H9 (cell line): ENCODE data around the gene ASTN2. TPM values are rescaled to one million over a fixed set of nuclear protein-coding genes. Genes with fewer than 3 reads are reported as not detected.

Experiments used
- DNase-seq: peaks from one replicate; pipeline ENCODE4 v3.0.0-alpha.2; 2017
- H2AFZ ChIP-seq: one replicate; pipeline ENCODE4 v1.6.1; 2013; ENCODE audit warnings: mild to moderate bottlenecking, low read length, control low read depth, moderate library complexity
- H2AK5ac ChIP-seq: 2 replicates; pipeline ENCODE4 v1.6.1; 2013; ENCODE audit warnings: low read length, control low read depth, mixed read lengths; ENCODE audit not compliant: insufficient read length
- H2BK120ac ChIP-seq: one replicate; pipeline ENCODE4 v1.6.1; 2013; ENCODE audit warnings: low read depth, mild to moderate bottlenecking, low read length, control low read depth, inconsistent platforms; ENCODE audit not compliant: poor library complexity, severe bottlenecking
- H2BK12ac ChIP-seq: 2 replicates; pipeline ENCODE4 v1.6.1; 2013; ENCODE audit warnings: low read length, control low read depth, mixed read lengths, low read depth; ENCODE audit not compliant: insufficient read length
- H2BK15ac ChIP-seq: 2 replicates; pipeline ENCODE4 v1.6.1; 2013; ENCODE audit warnings: low read depth, low read length, control low read depth
- H2BK20ac ChIP-seq: one replicate; pipeline ENCODE4 v1.6.1; 2013; ENCODE audit warnings: low read depth, mild to moderate bottlenecking, low read length, control low read depth, inconsistent platforms; ENCODE audit not compliant: poor library complexity, severe bottlenecking
- H2BK5ac ChIP-seq: 2 replicates; pipeline ENCODE4 v1.6.1; 2013; ENCODE audit warnings: low read length, control low read depth, mixed read lengths; ENCODE audit not compliant: insufficient read length
- H3K14ac ChIP-seq: 2 replicates; pipeline ENCODE4 v1.6.1; 2013; ENCODE audit warnings: low read length, control low read depth; ENCODE audit not compliant: insufficient read depth
- H3K18ac ChIP-seq: 2 replicates; pipeline ENCODE4 v1.6.1; 2013; ENCODE audit warnings: low read depth, mild to moderate bottlenecking, mixed read lengths, low read length, control low read depth; ENCODE audit not compliant: insufficient read length
- H3K23ac ChIP-seq: 2 replicates; pipeline ENCODE4 v1.6.1; 2013; ENCODE audit warnings: low read length, control low read depth, mixed read lengths, low read depth; ENCODE audit not compliant: insufficient read length
- H3K23me2 ChIP-seq: 2 replicates; pipeline ENCODE4 v1.6.1; 2013; ENCODE audit warnings: low read depth, mild to moderate bottlenecking, mixed read lengths, low read length, control low read depth; ENCODE audit not compliant: insufficient read length, poor library complexity, severe bottlenecking
- H3K27ac ChIP-seq: 2 replicates; pipeline ENCODE4 v1.5.1; 2013; ENCODE audit warnings: low read length, control low read depth, mixed read lengths, low read depth; ENCODE audit not compliant: insufficient read length
- H3K27me3 ChIP-seq: 2 replicates; pipeline ENCODE4 v1.6.1; 2013; ENCODE audit warnings: low read length, control low read depth, inconsistent platforms; ENCODE audit not compliant: insufficient read depth
- H3K4ac ChIP-seq: 2 replicates; pipeline ENCODE4 v1.6.1; 2013; ENCODE audit warnings: low read depth, mild to moderate bottlenecking, control low read depth, inconsistent platforms, low read length, moderate library complexity
- H3K4me1 ChIP-seq: 2 replicates; pipeline ENCODE4 v1.6.1; 2013; ENCODE audit warnings: low read length, control low read depth, inconsistent platforms; ENCODE audit not compliant: insufficient read depth
- H3K4me2 ChIP-seq: 2 replicates; pipeline ENCODE4 v1.6.1; 2013; ENCODE audit warnings: low read length, control low read depth, mixed read lengths; ENCODE audit not compliant: insufficient read length, insufficient read depth
- H3K56ac ChIP-seq: 2 replicates; pipeline ENCODE4 v1.6.1; 2013; ENCODE audit warnings: low read depth, mild to moderate bottlenecking, mixed read lengths, low read length, control low read depth; ENCODE audit not compliant: insufficient read length
- H3K79me1 ChIP-seq: 2 replicates; pipeline ENCODE4 v1.6.1; 2013; ENCODE audit warnings: low read depth, mild to moderate bottlenecking, moderate library complexity, low read length, control low read depth, inconsistent platforms; ENCODE audit not compliant: insufficient read depth, poor library complexity, severe bottlenecking
- H3K79me2 ChIP-seq: 2 replicates; pipeline ENCODE4 v1.6.1; 2013; ENCODE audit warnings: low read length, control low read depth, inconsistent platforms; ENCODE audit not compliant: insufficient read depth
- H3K9ac ChIP-seq: 2 replicates; pipeline ENCODE4 v1.6.1; 2013; ENCODE audit warnings: low read length, control low read depth, mixed read lengths; ENCODE audit not compliant: insufficient read length; ENCODE audit errors: extremely low read depth
- H3K9me3 ChIP-seq: one replicate; pipeline ENCODE4 v1.6.1; 2013; ENCODE audit warnings: low read depth, low read length, inconsistent platforms; ENCODE audit not compliant: control insufficient read depth
- H3T11ph ChIP-seq: one replicate; pipeline ENCODE4 v1.6.1; 2013; ENCODE audit warnings: mild to moderate bottlenecking, low read length, control low read depth, inconsistent platforms
- H4K20me1 ChIP-seq: one replicate; pipeline ENCODE4 v1.6.1; 2013; ENCODE audit not compliant: control insufficient read depth, insufficient read length, insufficient read depth
- H4K5ac ChIP-seq: 2 replicates; pipeline ENCODE4 v1.6.1; 2013; ENCODE audit warnings: low read depth, mild to moderate bottlenecking, mixed read lengths, low read length, control low read depth; ENCODE audit not compliant: insufficient read length
- H4K8ac ChIP-seq: replicated peaks from 2 replicates; pipeline ENCODE4 v1.6.1; 2013; ENCODE audit warnings: low read length, control low read depth, mixed read lengths, low read depth; ENCODE audit not compliant: insufficient read length
- H4K91ac ChIP-seq: 2 replicates; pipeline ENCODE4 v1.6.1; 2013; ENCODE audit warnings: low read depth, mild to moderate bottlenecking, moderate library complexity, mixed read lengths, low read length, control low read depth; ENCODE audit not compliant: insufficient read length
- H3K27ac Mint-ChIP-seq, 3 experiments: 2 replicates in 2 of 3; 3 replicates in 1 of 3; pipeline ENCODE4 v1.8.0; 2020 to 2021; ENCODE audit warnings: mixed read lengths in 3 of 3, mild to moderate bottlenecking in 1 of 3, moderate library complexity in 1 of 3
- H3K27me3 Mint-ChIP-seq: 2 replicates; pipeline ENCODE4 v1.8.0; 2021; ENCODE audit warnings: low read depth, mild to moderate bottlenecking, moderate library complexity, mixed read lengths
- H3K36me3 Mint-ChIP-seq, 3 experiments: 2 replicates in 2 of 3; 3 replicates in 1 of 3; pipeline ENCODE4 v1.8.0; 2020 to 2021; ENCODE audit warnings: low read depth in 3 of 3, mixed read lengths in 3 of 3; ENCODE audit not compliant: insufficient read depth in 1 of 3
- H3K4me1 Mint-ChIP-seq, 2 experiments: 2 replicates each; pipeline ENCODE4 v1.8.0; 2020; ENCODE audit warnings: mixed read lengths in 2 of 2
- H3K4me3 Mint-ChIP-seq, 2 experiments: 2 replicates in 1 of 2; 3 replicates in 1 of 2; pipeline ENCODE4 v1.8.0; 2020 to 2021; ENCODE audit warnings: mild to moderate bottlenecking in 2 of 2, mixed read lengths in 2 of 2, moderate library complexity in 1 of 2
- H3K9me3 Mint-ChIP-seq, 2 experiments: 2 replicates in 1 of 2; 3 replicates in 1 of 2; pipeline ENCODE4 v1.8.0; 2020; ENCODE audit warnings: mild to moderate bottlenecking in 2 of 2, mixed read lengths in 2 of 2, moderate library complexity in 1 of 2
- CTCF ChIP-seq: fragments of 200-600 bp; sonication (generic); conservative IDR thresholded peaks from 3 replicates; pipeline ENCODE4 v1.8.0; 2021; ENCODE audit warnings: antibody characterized with exemption, mild to moderate bottlenecking
- WGBS: extraction: QIAGEN DNeasy Blood & Tissue Kit; methylation state at CpG from one replicate; pipeline ENCODE4 v1.1.7; 2013; ENCODE audit warnings: missing lambda C conversion rate, low lambda C conversion rate, mixed read lengths; ENCODE audit not compliant: insufficient read length; ENCODE audit errors: extremely low coverage; 5-methylcytosine and 5-hydroxymethylcytosine counted together
- total RNA-seq: library from RNA; stranded (reverse); gene quantifications from 2 replicates; pipeline ENCODE4 v1.2.1, GENCODE V29; 2021

Gene ASTN2
- total RNA-seq, 1 experiment from 2014 or later: 9.7 TPM

DNA sequence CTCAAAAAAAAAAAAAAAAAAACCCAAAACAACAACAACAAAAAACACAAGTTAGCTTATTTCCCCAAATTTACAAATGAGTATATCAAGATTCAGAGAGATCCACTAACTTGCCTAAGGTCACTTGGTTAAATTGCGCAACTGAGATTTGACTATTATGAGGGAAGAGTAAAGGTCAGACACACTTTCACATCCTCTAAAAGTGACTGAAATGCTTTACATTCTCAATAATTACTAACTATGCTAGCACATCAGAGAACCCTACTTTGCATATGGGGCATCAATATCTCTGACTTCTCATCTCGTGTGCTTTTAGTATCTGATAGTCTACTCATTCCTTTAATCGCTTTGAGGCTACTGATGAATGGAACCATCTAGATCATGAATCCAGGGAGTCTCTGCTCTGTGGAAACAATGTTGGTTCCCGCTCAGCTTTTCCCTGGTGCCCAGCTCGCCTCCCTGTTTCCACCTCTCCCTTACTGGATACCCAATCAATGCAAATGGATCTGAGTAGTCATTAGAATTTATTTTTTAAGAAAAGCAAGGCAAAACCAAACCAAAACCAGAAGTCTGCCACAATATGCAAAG lies 909.9 kb downstream of the ASTN2 start:
- H3K9ac ChIP-seq: no peak overlapping the region
- H3K27ac ChIP-seq: no peak overlapping the region
- no peak overlapping the region for H4K8ac ChIP-seq
- H2BK120ac ChIP-seq: no peak overlapping the region
- Mint-ChIP-seq H3K4me3 (no peak overlapping the region), H3K36me3 (no peaks in the 10 kb centered on the region), H3K27me3 (peaks cover 2% of the 10 kb centered on the region), H3K27ac (no peak overlapping the region), H3K9me3 (peaks cover 3 to 6% of the 10 kb centered on the region in 2 experiments; a peak in 3 of 5 replicates), H3K4me1 (peaks cover under 1 to 7% of the 10 kb centered on the region in 2 experiments; a peak in 3 of 4 replicates)
- H4K91ac ChIP-seq: no peak overlapping the region
- no peak overlapping the region for H3K18ac ChIP-seq
- no peaks in the 10 kb centered on the region for H3K79me1 ChIP-seq
- no peak for TF ChIP-seq CTCF
- H2BK15ac ChIP-seq: no peak overlapping the region
- no peak overlapping the region for H2AK5ac ChIP-seq
- H3K23me2 ChIP-seq: no peaks in the 10 kb centered on the region
- H3T11ph ChIP-seq: no peak overlapping the region
- no peak overlapping the region for H2AFZ ChIP-seq
- WGBS: no CpG with 5 or more reads among the region's 5 CpGs
- no peaks in the 10 kb centered on the region for H3K9me3 ChIP-seq
- no peak overlapping the region for H3K14ac ChIP-seq
- no peak overlapping the region for H4K5ac ChIP-seq
- H3K23ac ChIP-seq: no peak overlapping the region
- no peaks in the 10 kb centered on the region for H3K4me1 ChIP-seq
- no peak overlapping the region for H3K56ac ChIP-seq
- H2BK20ac ChIP-seq: no peak overlapping the region
- H3K27me3 ChIP-seq: no peaks in the 10 kb centered on the region
- no peaks in the 10 kb centered on the region for H4K20me1 ChIP-seq
- H2BK5ac ChIP-seq: no peak overlapping the region
- no peak overlapping the region for H3K4ac ChIP-seq
- H3K4me2 ChIP-seq: no peak overlapping the region
- H2BK12ac ChIP-seq: no peak overlapping the region
- DNase-seq: no peak
- H3K79me2 ChIP-seq: no peaks in the 10 kb centered on the region
